Measurements from ENCODE around the gene DNM3. TPM values are rescaled to one million over a fixed set of nuclear protein-coding genes. Genes with fewer than 3 reads are reported as not detected.

DNM3 gene
- total RNA-seq, 3 donors from 2014 or later (not counting 1 experiment from before 2014, with no cell fraction given): 2.5 to 3.3 (median 2.8) TPM

DNA sequence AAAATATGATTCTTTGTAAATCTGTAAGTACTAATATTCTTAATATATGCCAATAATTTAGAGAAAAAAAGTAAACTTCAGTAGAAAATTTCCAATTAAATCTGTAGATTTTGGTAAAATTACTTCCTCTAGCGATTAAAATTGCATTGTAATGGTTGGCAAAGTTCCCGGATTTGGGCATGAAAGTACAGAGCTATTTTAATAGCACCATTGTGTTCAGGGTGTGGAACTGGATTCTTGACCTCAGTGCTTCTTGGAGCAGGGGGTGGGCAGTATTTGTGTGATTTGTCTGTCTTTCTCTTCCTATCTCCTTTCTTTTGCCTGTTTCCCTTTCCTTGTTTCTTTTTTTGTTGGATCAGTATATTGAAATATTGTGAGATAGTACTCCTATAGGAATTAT is 72.1 kb downstream of the DNM3 start:
- H3K27ac ChIP-seq (ENCODE audit: low read length): no peak overlapping the region
- 17% methylated on average over 2 of the region's 2 CpGs for WGBS (ENCODE audit: insufficient coverage)
- H3K4me3 Mint-ChIP-seq: no peak overlapping the region
- no peak overlapping the region for H3K27ac Mint-ChIP-seq
- no peaks in the 10 kb centered on the region for H3K9me3 ChIP-seq (ENCODE audit: control insufficient read depth, insufficient read depth, low read length)
- ATAC-seq (no peak), DNase-seq (no peak)
- no peaks in the 10 kb centered on the region for H3K9me3 Mint-ChIP-seq
- intact Hi-C loops (cut with micrococcal nuclease): no loop called here
- H3K4me3 ChIP-seq (ENCODE audit: low read length): no peak overlapping the region
- H3K36me3 ChIP-seq (ENCODE audit: control insufficient read depth, insufficient read depth, low read length): no peaks in the 10 kb centered on the region
- no peaks in the 10 kb centered on the region for H3K4me1 ChIP-seq (ENCODE audit: control insufficient read depth, insufficient read depth, low read length)
- H3K4me1 Mint-ChIP-seq: peaks cover 0 to 4% of the 10 kb centered on the region in 2 donors
- TF ChIP-seq, protein P1, sequence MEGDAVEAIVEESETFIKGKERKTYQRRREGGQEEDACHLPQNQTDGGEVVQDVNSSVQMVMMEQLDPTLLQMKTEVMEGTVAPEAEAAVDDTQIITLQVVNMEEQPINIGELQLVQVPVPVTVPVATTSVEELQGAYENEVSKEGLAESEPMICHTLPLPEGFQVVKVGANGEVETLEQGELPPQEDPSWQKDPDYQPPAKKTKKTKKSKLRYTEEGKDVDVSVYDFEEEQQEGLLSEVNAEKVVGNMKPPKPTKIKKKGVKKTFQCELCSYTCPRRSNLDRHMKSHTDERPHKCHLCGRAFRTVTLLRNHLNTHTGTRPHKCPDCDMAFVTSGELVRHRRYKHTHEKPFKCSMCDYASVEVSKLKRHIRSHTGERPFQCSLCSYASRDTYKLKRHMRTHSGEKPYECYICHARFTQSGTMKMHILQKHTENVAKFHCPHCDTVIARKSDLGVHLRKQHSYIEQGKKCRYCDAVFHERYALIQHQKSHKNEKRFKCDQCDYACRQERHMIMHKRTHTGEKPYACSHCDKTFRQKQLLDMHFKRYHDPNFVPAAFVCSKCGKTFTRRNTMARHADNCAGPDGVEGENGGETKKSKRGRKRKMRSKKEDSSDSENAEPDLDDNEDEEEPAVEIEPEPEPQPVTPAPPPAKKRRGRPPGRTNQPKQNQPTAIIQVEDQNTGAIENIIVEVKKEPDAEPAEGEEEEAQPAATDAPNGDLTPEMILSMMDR (IDR thresholded peaks at IDR 0.05): no peak
- H3K36me3 Mint-ChIP-seq: no peaks in the 10 kb centered on the region
- H3K27me3 ChIP-seq (ENCODE audit: control insufficient read depth, insufficient read depth, low read length): no peaks in the 10 kb centered on the region
- peaks cover 0 to 2% of the 10 kb centered on the region in 2 donors for H3K27me3 Mint-ChIP-seq (ENCODE audit: low read depth in 2 of 2)

DNA sequence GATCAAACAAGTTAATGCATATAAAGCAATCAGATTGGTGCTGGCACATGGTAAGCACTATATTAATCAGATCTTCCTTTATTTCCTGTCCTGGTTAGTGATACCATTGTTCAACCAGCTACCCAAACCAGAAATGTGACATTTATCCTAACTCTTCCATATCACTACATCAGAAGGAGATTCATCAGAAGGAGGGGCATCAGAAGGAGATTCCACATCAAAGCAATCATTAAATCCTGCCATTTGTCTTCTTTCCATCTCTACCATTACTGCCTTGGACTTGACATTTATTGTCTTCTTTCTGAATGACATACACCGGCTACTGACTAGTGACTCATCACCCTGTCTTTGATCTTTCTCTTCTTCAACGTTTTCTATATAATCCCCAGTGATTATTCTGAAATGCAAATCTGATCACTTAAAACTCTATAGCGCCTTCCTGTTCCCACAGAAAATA is 75.0 kb downstream of the DNM3 start:
- no peak overlapping the region for H3K4me3 ChIP-seq (ENCODE audit: low read length)
- no peaks in the 10 kb centered on the region for H3K4me1 Mint-ChIP-seq
- no peaks in the 10 kb centered on the region for H3K9me3 ChIP-seq (ENCODE audit: control insufficient read depth, insufficient read depth, low read length)
- H3K36me3 ChIP-seq (ENCODE audit: control insufficient read depth, insufficient read depth, low read length): no peaks in the 10 kb centered on the region
- H3K4me1 ChIP-seq (ENCODE audit: control insufficient read depth, insufficient read depth, low read length): no peaks in the 10 kb centered on the region
- intact Hi-C loops (cut with micrococcal nuclease): no loop called here
- TF ChIP-seq, protein P1 (IDR thresholded peaks at IDR 0.05): no peak
- H3K27ac Mint-ChIP-seq: no peak overlapping the region
- peaks cover 3 to 5% of the 10 kb centered on the region in 2 donors for H3K27me3 Mint-ChIP-seq (ENCODE audit: low read depth in 2 of 2)
- H3K27ac ChIP-seq (ENCODE audit: low read length): no peak overlapping the region
- H3K27me3 ChIP-seq (ENCODE audit: control insufficient read depth, insufficient read depth, low read length): no peaks in the 10 kb centered on the region
- DNase-seq (no peak), ATAC-seq (no peak)
- H3K36me3 Mint-ChIP-seq: no peaks in the 10 kb centered on the region
- whole genome bisulfite sequencing (ENCODE audit: insufficient coverage): 71% methylated on average over 3 of the region's 3 CpGs
- no peaks in the 10 kb centered on the region for H3K9me3 Mint-ChIP-seq
- H3K4me3 Mint-ChIP-seq: no peak overlapping the region

DNA sequence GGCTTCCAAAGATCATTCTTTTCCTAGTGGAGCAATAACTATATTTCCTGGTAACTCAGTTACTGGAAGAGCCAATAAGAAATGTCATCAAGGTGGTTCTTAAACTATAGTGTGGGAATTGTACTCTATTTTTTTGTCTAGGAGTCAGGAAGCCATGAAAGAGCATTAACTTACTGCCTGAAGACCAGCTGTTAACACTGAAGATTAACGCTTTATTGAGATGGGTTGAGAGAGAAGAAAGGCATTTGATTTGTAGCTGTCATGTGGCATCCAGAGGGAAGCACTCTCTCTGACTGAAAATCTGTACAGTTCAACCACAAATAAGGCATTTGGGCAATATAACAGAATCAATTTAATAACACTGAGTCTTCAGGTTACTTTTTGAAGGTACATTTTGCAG is 76.0 kb downstream of the DNM3 start:
- no peaks in the 10 kb centered on the region for H3K27me3 ChIP-seq (ENCODE audit: control insufficient read depth, insufficient read depth, low read length)
- ATAC-seq (no peak), DNase-seq (no peak)
- 70% methylated on average over 1 of the region's 1 CpG for WGBS (ENCODE audit: insufficient coverage)
- no peaks in the 10 kb centered on the region for H3K36me3 Mint-ChIP-seq
- peaks cover 3 to 11% of the 10 kb centered on the region in 2 donors for H3K27me3 Mint-ChIP-seq (ENCODE audit: low read depth in 2 of 2)
- H3K27ac ChIP-seq (ENCODE audit: low read length): no peak overlapping the region
- intact Hi-C loops (cut with micrococcal nuclease): no loop called here
- H3K4me3 Mint-ChIP-seq: no peak overlapping the region
- TF ChIP-seq, protein P1 (IDR thresholded peaks at IDR 0.05): no peak
- no peaks in the 10 kb centered on the region for H3K9me3 ChIP-seq (ENCODE audit: control insufficient read depth, insufficient read depth, low read length)
- no peak overlapping the region for H3K27ac Mint-ChIP-seq
- H3K4me1 Mint-ChIP-seq: peaks cover 2 to 3% of the 10 kb centered on the region in 2 donors
- H3K4me3 ChIP-seq (ENCODE audit: low read length): no peak overlapping the region
- H3K4me1 ChIP-seq (ENCODE audit: control insufficient read depth, insufficient read depth, low read length): no peaks in the 10 kb centered on the region
- H3K9me3 Mint-ChIP-seq: no peaks in the 10 kb centered on the region
- no peaks in the 10 kb centered on the region for H3K36me3 ChIP-seq (ENCODE audit: control insufficient read depth, insufficient read depth, low read length)
